Right atrium auricular region (tissue), 2 donors: ENCODE results near the gene GALNT15. TPM values are rescaled to one million over a fixed set of nuclear protein-coding genes. Genes with fewer than 3 reads are reported as not detected.

Source experiments
- DNase-seq: peaks from one replicate; pipeline ENCODE4 v3.0.0-alpha.2; 2019; ENCODE audit warnings: low spot score
- H3K27ac ChIP-seq, 2 donors: fragments of 200-600 bp; sonication (generic); 1 replicate in 1 of 2; 2 replicates in 1 of 2; pipeline ENCODE4 v1.5.1; 2016 to 2019
- H3K27me3 ChIP-seq, 2 donors: fragments of 200-600 bp; sonication (generic); one replicate each; pipeline versions ENCODE4 v1.5.1 to v1.6.0; 2017 to 2019
- H3K36me3 ChIP-seq: fragments of 200-600 bp; sonication (generic); one replicate; pipeline ENCODE4 v1.5.1; 2016
- H3K4me1 ChIP-seq, 2 donors: fragments of 200-600 bp; sonication (generic); one replicate each; pipeline versions ENCODE4 v1.5.1 to v1.6.0; 2017 to 2019
- H3K4me3 ChIP-seq, 2 donors: fragments of 200-600 bp; sonication (generic); 1 replicate in 1 of 2; 2 replicates in 1 of 2; pipeline ENCODE4 v1.5.1; 2017 to 2019; ENCODE audit warnings: mild to moderate bottlenecking in 1 of 2, moderate library complexity in 1 of 2
- H3K9me3 ChIP-seq, 2 donors: fragments of 200-600 bp; sonication (generic); one replicate each; pipeline ENCODE4 v1.5.1; 2019
- CTCF ChIP-seq, 2 donors: fragments of 200-600 bp; sonication (generic); IDR thresholded peaks; one replicate each; pipeline ENCODE4 v1.5.1; 2019; ENCODE audit warnings: antibody characterized with exemption in 2 of 2
- total RNA-seq, 2 donors: library from RNA; depleted of rRNA; stranded (reverse); fragments of >200 nt; gene quantifications; one replicate each; pipeline ENCODE4 v1.1.0, GENCODE V29; 2016

The GALNT15 gene
- total RNA-seq, 2 donors from 2014 or later, result 21.7 to 83.1 TPM

GRCh38 chr3:16182612-16183011, 8.1 kb downstream of the GALNT15 start:
- Histone ChIP-seq H3K9me3 (no peaks in the 10 kb centered on the region), H3K4me3 (no peak overlapping the region), H3K36me3 (peaks cover 18% of the 10 kb centered on the region), H3K4me1 (peaks cover 0 to 16% of the 10 kb centered on the region in 2 donors), H3K27ac (peak overlapping the region in 1 of 2 donors; percentile 3), H3K27me3 (no peaks in the 10 kb centered on the region)
- TF ChIP-seq CTCF (IDR thresholded peaks at IDR 0.05), result no peak
- no peak for DNase-seq

GRCh38 chr3:16183082-16183481, 8.6 kb downstream of the GALNT15 start:
- TF ChIP-seq CTCF (IDR thresholded peaks at IDR 0.05), result no peak
- no peaks in the 10 kb centered on the region for H3K27me3 ChIP-seq
- peaks cover 18% of the 10 kb centered on the region for H3K36me3 ChIP-seq
- peak overlapping the region; percentile 3 to 45 for H3K27ac ChIP-seq
- H3K4me1 ChIP-seq, result peaks cover 0 to 11% of the 10 kb centered on the region in 2 donors
- no peak for DNase-seq
- no peak overlapping the region for H3K4me3 ChIP-seq
- H3K9me3 ChIP-seq, result no peaks in the 10 kb centered on the region

- no peaks in the 10 kb centered on the region for H3K9me3 ChIP-seq
- peak overlapping the region in 1 of 2 donors; percentile 45 for H3K27ac ChIP-seq
- no peak for TF ChIP-seq CTCF (IDR thresholded peaks at IDR 0.05)
- peaks cover 0 to 4% of the 10 kb centered on the region in 2 donors for H3K4me1 ChIP-seq
- peaks cover 17% of the 10 kb centered on the region for H3K36me3 ChIP-seq
- H3K4me3 ChIP-seq, result no peak overlapping the region
- DNase-seq, result peak; percentile 63
- H3K27me3 ChIP-seq, result no peaks in the 10 kb centered on the region
These were observed 9.3 kb downstream of the GALNT15 start for GRCh38 chr3:16183601-16184270.

- no peak for DNase-seq
- H3K4me3 ChIP-seq, result no peak overlapping the region
- no peak overlapping the region for H3K27ac ChIP-seq
- no peaks in the 10 kb centered on the region for H3K36me3 ChIP-seq
- H3K4me1 ChIP-seq, result peaks cover 0 to 3% of the 10 kb centered on the region in 2 donors
- no peaks in the 10 kb centered on the region for H3K9me3 ChIP-seq
- no peak for TF ChIP-seq CTCF (IDR thresholded peaks at IDR 0.05)
- H3K27me3 ChIP-seq, result no peaks in the 10 kb centered on the region
These were observed 11.6 kb downstream of the GALNT15 start for GRCh38 chr3:16186086-16186485.

GRCh38 chr3:16186565-16186964, 12.1 kb downstream of the GALNT15 start:
- Histone ChIP-seq H3K9me3 (no peaks in the 10 kb centered on the region), H3K4me3 (no peak overlapping the region), H3K4me1 (peaks cover 0 to 2% of the 10 kb centered on the region in 2 donors), H3K27me3 (no peaks in the 10 kb centered on the region), H3K36me3 (no peaks in the 10 kb centered on the region), H3K27ac (no peak overlapping the region)
- DNase-seq, result no peak
- TF ChIP-seq CTCF (IDR thresholded peaks at IDR 0.05), result no peak
